HL-60 (cell line): ENCODE results near the gene CCDC93.

Source experiments
- DNase-seq, 2 experiments: peaks; one replicate each; pipeline ENCODE4 v3.0.0-alpha.2; 2010 to 2020; ENCODE audit warnings: low read depth in 1 of 2, low spot score in 1 of 2
- H3K27ac ChIP-seq: fragments of 250-450 bp; sonication (Bioruptor Pico); replicated peaks from 2 replicates; pipeline ENCODE4 v1.5.1; 2020; ENCODE audit warnings: mild to moderate bottlenecking, moderate library complexity
- H3K27me3 ChIP-seq: fragments of 250-450 bp; sonication (Bioruptor Pico); 2 replicates; pipeline ENCODE4 v1.5.1; 2021; ENCODE audit warnings: mild to moderate bottlenecking, moderate library complexity; ENCODE audit not compliant: insufficient read depth, poor library complexity, severe bottlenecking
- H3K4me3 ChIP-seq: replicated peaks from 2 replicates; pipeline ENCODE4 v1.5.1; 2011; ENCODE audit warnings: mild to moderate bottlenecking, control low read depth, low read length; ENCODE audit not compliant: insufficient read depth
- GABPA ChIP-seq: IDR thresholded peaks from 2 replicates; pipeline ENCODE4 v1.6.1; 2012; ENCODE audit warnings: low read depth
- POLR2AphosphoS5 ChIP-seq: IDR thresholded peaks from 2 replicates; pipeline ENCODE4 v1.6.1; 2012; ENCODE audit warnings: low read depth
- SPI1 ChIP-seq: IDR thresholded peaks from 2 replicates; pipeline ENCODE4 v1.6.1; 2012; ENCODE audit warnings: low read depth, mild to moderate bottlenecking, borderline replicate concordance
- TF ChIP-seq, protein P1 (sequence below): IDR thresholded peaks from one replicate; pipeline ENCODE4 v1.5.1; 2011; ENCODE audit warnings: low read length, control low read depth, inconsistent platforms; ENCODE audit not compliant: insufficient read depth
- TF ChIP-seq, protein P2 (sequence below): IDR thresholded peaks from 2 replicates; pipeline ENCODE4 v1.6.1; 2012; ENCODE audit warnings: low read depth; ENCODE audit not compliant: insufficient replicate concordance

The CCDC93 gene

DNA sequence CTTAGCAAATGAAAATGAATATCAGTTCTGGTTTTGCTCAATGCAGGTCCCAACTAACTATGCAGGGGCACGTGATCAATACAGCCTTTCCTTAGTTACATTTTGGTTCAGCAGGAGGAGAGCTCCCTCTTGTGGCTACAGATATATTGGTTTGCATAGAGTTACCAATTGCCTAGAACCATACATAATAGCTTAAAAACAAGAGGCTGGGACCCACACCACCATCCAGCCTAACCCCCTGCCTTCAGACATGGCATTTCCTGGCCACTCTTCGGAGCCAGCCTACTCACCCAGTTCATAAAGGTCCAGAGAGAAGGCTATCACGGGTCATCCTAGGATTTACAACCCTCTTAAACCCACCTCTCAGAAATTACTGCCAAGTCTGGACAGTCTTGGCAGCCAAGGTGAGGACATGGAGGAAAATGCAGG is 10.5 kb downstream of the CCDC93 start:
- H3K27me3 ChIP-seq: no peaks in the 10 kb centered on the region
- peak; percentile 49 to 76 for DNase-seq
- no peak overlapping the region for H3K27ac ChIP-seq
- H3K4me3 ChIP-seq: no peak overlapping the region
- TF ChIP-seq, protein P1, sequence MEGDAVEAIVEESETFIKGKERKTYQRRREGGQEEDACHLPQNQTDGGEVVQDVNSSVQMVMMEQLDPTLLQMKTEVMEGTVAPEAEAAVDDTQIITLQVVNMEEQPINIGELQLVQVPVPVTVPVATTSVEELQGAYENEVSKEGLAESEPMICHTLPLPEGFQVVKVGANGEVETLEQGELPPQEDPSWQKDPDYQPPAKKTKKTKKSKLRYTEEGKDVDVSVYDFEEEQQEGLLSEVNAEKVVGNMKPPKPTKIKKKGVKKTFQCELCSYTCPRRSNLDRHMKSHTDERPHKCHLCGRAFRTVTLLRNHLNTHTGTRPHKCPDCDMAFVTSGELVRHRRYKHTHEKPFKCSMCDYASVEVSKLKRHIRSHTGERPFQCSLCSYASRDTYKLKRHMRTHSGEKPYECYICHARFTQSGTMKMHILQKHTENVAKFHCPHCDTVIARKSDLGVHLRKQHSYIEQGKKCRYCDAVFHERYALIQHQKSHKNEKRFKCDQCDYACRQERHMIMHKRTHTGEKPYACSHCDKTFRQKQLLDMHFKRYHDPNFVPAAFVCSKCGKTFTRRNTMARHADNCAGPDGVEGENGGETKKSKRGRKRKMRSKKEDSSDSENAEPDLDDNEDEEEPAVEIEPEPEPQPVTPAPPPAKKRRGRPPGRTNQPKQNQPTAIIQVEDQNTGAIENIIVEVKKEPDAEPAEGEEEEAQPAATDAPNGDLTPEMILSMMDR: peak; percentile 88
- no peak for TF ChIP-seq GABPA

DNA sequence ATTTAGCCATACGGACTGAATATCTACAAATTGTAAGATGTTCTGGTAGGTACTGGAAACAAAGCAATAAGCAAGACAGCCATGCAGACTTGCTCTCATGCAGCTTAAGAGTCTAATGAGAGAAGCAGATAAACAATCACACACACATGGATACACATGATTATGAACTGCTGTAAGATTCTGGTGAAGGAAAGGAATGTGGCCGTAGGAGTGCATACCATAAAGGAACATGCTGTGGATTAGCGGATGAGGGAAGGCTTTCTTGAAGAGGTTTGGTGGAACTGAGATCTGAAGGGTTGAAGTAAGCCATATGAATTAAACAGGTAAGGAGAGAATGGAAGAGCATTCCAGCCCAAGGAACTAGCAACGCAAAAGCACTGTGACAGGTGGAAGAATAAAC is 13.8 kb downstream of the CCDC93 start:
- Histone ChIP-seq H3K27ac (no peak overlapping the region), H3K4me3 (no peak overlapping the region), H3K27me3 (no peaks in the 10 kb centered on the region)
- DNase-seq: no peak
- TF ChIP-seq SPI1: no peak
- TF ChIP-seq, protein P2, sequence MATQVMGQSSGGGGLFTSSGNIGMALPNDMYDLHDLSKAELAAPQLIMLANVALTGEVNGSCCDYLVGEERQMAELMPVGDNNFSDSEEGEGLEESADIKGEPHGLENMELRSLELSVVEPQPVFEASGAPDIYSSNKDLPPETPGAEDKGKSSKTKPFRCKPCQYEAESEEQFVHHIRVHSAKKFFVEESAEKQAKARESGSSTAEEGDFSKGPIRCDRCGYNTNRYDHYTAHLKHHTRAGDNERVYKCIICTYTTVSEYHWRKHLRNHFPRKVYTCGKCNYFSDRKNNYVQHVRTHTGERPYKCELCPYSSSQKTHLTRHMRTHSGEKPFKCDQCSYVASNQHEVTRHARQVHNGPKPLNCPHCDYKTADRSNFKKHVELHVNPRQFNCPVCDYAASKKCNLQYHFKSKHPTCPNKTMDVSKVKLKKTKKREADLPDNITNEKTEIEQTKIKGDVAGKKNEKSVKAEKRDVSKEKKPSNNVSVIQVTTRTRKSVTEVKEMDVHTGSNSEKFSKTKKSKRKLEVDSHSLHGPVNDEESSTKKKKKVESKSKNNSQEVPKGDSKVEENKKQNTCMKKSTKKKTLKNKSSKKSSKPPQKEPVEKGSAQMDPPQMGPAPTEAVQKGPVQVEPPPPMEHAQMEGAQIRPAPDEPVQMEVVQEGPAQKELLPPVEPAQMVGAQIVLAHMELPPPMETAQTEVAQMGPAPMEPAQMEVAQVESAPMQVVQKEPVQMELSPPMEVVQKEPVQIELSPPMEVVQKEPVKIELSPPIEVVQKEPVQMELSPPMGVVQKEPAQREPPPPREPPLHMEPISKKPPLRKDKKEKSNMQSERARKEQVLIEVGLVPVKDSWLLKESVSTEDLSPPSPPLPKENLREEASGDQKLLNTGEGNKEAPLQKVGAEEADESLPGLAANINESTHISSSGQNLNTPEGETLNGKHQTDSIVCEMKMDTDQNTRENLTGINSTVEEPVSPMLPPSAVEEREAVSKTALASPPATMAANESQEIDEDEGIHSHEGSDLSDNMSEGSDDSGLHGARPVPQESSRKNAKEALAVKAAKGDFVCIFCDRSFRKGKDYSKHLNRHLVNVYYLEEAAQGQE: no peak
- TF ChIP-seq POLR2AphosphoS5: no peak
- no peak for TF ChIP-seq GABPA
- TF ChIP-seq, protein P1: no peak

DNA sequence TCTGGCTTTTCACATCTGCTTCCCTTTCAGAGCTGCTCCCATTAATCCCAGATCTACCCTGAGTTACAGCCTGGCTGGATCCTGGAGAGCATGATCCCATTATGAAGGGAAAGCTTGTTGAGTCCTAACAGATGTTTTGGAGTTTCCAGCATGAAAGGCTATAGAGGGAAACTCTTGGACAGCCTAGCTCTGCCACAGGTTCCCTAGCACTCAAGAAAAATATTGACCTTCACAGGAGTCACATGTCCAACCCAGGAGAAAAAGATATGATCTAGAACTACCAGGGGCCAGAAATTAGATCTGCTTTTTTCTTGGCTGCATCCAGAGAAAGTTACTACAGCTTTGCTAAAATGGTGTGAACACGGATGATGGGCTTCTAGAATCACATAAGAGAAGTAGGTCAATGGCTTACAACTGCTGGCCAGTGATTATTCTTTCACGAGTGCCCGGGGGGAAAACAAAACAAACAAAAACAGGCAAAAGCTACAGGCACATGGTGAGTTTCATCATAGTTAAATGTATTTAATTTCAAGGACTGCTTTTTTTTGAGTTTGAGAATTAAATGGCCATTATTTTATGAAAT is 15.9 kb downstream of the CCDC93 start:
- no peak for DNase-seq
- Histone ChIP-seq H3K27me3 (no peaks in the 10 kb centered on the region), H3K4me3 (no peak overlapping the region), H3K27ac (no peak overlapping the region)
- TF ChIP-seq SPI1 (no peak), GABPA (no peak), POLR2AphosphoS5 (no peak)
- TF ChIP-seq, protein P2: no peak
- TF ChIP-seq, protein P1: no peak

DNA sequence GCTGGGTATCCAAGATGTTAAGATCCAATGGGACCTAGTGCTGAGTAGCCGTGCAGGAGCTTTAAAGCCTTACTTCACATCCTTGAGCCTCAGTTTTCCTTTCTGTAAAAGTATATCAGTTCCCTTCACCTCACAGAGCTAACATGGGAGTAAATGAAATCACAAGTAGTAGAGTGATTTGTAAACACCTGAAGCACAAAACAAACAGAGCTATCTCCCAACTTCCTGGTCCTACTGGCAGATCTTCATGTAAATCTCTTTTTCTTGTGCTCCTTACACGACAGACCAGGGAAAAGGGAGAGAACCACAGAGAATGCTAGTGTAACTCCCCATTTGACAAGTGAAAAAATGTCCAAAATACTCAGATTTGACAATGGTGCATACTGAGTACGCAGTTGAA is 17.3 kb downstream of the CCDC93 start:
- no peak for TF ChIP-seq GABPA
- no peak for TF ChIP-seq SPI1
- TF ChIP-seq, protein P1: no peak
- TF ChIP-seq, protein P2: no peak
- TF ChIP-seq POLR2AphosphoS5: no peak
- H3K27me3 ChIP-seq: no peaks in the 10 kb centered on the region
- H3K4me3 ChIP-seq: no peak overlapping the region
- no peak overlapping the region for H3K27ac ChIP-seq
- no peak for DNase-seq
